GM18499 (cell line): ENCODE measurements around the gene UGT3A2.

Experiments
- ATAC-seq: cut with Tn5 transposase; IDR thresholded peaks from one replicate; pipeline ENCODE4 v1.9.1; 2021; ENCODE audit warnings: moderate number of reproducible peaks; ENCODE audit not compliant: insufficient read depth, unreplicated experiment

The UGT3A2 gene

GRCh38 chr5:36066540-36067210 lies at the start of gene UGT3A2:
Gene UGT3A2 (minus strand): TSS chr5:36066882. CDS start chr5:36066789, 93 bp downstream.
- no peak for ATAC-seq

DNA sequence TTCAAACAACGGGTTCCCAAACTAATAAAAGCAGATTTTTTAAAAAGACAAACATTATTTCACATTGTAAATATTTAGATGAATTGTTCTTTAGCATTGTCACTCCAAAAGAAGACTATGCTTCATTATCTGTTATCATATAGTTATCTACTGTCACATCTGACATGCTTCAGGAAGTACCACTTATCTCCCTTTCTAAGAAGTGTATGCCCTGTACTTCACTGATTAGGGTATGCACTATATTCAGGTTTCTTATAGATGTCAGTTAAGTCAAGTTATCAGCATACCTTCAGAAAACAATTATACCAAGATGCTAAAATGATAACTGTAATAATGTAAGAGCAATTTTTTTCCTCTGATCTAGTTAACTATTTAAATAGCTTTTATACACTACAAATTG lies 44.6 kb upstream of the UGT3A2 start:
- ATAC-seq = no peak

- no peak for ATAC-seq
Measured at GRCh38 chr5:36108758-36109460, 42.2 kb upstream of the UGT3A2 start.

DNA sequence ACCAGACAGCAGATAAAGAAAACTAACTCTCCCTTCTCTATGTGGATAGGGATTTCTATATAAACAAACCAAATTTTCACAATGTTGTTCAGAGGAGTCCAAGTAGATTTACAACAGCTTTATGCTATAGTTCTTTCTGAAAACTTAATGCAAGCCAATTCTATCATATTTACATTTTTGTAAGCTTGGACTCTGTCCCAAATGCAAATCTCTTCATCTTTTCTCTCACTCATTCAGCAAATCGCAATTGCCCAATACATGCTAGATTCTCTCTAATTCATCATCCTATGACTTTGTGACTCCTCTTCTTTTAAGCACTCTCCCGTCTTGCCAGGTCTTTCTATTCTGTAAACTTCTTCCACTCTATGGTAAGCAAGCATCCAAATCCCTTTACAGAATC lies 39.1 kb upstream of the UGT3A2 start:
- no peak for ATAC-seq

- ATAC-seq = no peak
Measured at GRCh38 chr5:36099748-36100147, 33.1 kb upstream of the UGT3A2 start.

DNA sequence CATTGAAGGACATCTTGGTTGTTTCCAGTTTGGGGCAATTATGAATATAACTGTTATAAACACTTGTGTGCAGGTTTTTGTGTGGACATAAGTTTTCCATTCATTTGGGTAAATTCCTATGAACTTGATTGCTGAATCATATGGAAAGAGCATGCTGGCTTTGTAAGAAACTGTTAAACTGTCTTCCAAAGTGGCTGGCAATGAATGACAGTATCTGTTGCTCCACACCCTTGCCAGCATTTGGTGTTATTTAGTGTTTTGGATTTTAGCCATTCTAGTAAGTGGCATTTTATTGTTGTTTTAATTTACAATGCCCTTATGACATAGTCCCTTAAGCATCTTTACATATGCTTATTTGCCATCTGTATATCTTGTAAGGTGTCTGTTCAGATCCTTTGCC lies 29.8 kb upstream of the UGT3A2 start:
- no peak for ATAC-seq

DNA sequence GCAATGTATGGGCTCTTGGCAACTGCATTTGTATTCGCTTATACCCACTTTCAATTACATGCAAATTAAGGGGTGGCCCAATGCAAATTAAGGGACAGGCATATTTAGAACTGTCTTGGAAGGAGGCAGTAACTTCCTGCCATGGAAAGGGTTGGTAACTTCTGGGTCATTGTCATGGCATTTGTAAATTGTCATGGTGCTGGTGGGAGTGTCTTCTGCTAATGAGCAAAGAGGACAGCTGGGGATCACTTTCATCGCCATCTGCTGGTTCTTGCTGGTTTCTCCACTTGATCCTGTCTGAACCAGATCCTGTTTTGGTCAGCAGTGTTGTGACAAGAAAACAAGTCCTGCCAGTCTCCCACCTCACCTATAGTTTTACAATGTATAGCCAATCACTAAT lies 23.3 kb upstream of the UGT3A2 start:
- ATAC-seq = peak; percentile 60

- peak; percentile 89 for ATAC-seq
Measured at GRCh38 chr5:36079200-36079781, 12.6 kb upstream of the UGT3A2 start.

DNA sequence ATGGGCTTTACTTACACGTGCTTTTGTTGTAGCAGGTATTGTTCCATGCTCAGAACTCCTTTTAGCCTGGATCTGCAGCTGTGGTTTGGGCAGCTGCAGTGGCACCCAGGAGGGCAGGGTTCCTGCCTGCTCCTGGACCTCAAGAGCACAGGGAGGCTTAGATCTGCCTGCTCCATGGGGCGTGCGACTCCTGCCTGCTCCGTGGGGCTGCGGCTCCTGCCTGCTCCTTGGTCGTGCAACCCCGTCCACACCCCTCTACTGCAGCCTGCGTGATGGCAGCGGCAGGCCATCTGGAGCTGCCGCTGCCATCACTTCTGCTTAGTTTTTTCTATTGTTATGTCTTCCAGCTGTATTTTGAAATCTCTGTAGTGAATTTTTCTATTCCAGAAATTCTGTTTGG lies 11.7 kb upstream of the UGT3A2 start:
- no peak for ATAC-seq

DNA sequence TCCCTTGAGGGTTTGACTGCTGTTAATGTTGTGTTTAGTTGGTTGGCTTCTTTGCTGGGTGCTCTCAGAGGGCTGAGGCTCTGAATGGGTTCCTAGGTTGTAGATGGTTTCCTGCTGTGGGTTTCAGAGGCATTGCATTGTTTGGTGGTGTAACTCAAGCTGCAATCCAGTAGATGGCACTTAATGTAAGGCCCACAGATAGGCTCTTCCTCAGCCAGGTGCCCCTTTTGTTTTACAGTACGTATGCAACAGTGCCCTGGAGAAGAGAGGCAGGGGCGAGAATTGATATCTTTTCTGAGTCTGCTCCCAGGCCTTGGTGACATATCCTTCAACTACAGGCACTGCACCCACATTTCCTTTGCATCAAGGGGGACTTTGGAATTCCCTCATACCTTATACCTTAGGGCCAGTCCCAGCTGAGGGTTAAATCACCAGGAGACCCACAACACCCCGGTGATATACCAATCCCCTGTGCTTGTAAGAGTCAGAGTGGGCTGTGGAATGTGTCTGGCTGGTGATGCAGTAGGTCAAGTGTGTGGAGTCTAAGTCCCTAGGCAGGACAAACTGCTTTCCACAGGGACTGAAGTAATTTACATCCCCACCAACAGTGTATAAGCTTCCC lies 7.0 kb upstream of the UGT3A2 start:
- ATAC-seq = peak; percentile 60

DNA sequence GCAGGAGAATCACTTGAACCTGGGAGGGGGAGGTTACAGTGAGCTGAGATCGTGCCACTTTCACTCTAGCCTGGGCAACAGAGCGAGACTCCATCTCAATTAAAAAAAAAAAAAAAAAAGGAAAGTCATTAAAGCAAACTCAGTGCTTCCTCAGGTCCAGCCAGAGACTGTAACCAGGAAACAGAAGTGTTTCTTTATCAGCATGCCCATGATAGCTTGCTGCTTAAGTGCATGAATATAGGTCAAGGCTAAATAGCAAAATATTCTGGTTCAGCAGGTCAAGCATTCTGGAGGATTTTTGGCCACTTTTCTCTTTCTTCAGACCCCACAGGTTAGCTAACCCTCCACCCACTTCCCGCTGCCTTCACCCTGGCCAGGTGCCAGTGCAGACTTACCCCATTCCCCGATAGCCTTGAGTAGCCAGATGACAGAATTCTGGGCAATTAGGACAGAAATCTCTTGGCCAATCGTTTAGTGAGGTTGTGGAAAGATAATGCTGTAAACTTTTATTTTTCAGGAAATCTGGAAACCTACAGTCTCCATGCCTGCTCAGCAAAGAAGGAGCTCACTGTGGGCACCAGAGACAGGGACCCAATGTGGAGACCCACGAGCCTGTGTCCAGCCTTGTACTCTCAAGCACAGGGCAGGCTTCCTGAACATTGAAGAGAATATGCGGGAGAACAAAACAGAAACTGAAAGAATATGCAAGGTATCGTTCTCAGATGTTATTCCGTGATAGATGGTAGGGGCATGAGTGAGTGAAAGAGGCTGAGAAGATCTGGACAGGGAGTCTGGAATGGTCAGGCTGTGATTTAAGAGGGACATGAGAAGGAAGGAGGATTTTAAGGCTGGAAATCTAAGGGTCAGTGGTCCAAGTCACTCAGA lies 4.2 kb upstream of the UGT3A2 start:
- peak; percentile 49 for ATAC-seq

DNA sequence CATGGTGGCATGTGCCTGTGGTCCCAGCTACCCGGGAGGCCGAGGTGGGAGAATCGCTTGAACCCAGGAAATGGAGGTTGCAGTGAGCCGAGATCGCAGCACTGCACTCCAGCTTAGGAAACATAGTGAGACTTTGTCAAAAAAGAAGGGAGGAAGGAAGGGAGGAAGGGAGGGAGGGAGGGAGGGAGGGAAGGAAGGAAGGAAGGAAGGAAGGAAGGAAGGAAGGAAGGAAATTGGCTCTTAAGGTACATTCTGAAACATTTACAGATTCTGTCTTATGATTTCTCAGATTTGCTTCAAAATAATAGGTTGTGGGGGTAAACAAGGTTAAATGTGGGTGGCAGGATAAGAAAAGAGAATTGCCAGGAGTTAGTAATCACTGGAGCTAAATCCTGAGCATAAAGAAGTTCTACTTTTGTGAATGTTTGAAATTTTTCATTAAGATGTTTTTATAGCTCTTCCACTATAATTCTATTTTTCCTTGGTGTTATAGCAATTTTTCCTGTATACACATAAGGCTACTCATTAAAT lies 2.1 kb upstream of the UGT3A2 start:
- ATAC-seq = no peak

- ATAC-seq = no peak
Measured at GRCh38 chr5:36066001-36066539, 612 bp downstream of the UGT3A2 start.

DNA sequence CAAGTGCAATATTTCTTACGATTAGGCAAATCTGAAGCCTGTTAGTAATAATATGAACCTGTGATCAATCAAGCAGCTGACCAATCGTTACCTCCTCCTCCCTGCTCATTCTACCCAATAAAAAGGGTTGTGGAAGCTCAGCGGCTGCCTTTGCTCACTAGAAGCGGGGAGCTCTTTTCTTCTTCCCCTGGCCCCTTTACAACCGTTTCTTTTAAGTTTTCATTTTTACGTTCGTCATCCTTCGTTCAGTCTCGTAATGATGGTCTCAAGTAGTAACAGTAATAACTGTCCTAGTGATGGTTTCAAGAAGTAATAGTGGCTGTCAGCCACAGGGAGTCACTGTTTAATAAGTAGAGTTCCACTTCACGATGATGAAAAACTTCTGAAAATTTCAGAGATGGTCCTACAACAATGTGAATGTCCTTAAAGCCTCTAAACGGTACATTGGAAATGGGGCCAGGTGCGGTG lies 6.2 kb downstream of the UGT3A2 start:
- no peak for ATAC-seq

- ATAC-seq = no peak
Measured at GRCh38 chr5:36059571-36060419, 6.9 kb downstream of the UGT3A2 start.

- no peak for ATAC-seq
Measured at GRCh38 chr5:36058776-36059175, 7.9 kb downstream of the UGT3A2 start.

DNA sequence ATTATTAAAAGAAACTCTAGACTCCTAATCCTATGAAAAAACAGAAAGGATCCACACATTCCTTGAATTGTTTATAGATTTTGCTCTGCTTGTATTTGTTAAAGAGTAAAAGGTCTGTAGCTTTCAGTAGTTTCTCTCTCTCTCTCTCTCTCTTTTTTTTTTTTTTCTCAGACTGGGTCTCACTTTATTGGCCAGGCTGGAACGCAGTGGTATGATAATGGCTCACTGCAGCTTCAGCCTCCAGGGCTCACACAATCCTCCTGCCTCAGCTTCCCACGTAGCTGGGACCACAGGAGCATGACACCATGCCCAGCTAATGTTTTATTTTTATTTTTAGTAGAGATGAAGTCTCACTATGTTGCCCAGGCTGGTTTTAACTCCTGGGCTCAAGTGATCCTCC lies 9.3 kb downstream of the UGT3A2 start:
- no peak for ATAC-seq

DNA sequence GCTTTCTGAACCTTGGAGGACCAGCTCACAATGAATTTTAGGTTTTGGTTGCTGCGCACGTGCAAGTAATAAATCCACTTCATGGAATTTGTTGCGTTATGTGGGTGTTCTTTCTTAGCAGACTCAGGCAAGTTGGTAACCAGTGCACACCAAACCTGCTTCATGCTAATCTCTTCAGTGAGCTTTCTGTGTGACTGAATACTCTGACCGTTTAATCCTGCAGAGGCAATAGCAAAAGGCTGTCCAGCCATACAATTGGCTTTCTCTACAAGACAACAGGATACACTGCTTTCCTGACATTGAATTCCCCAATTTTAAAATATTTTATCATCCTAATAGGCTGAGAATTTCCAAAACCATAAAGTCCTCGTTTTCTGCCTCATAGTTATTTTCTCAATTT lies 10.3 kb downstream of the UGT3A2 start:
- no peak for ATAC-seq

GRCh38 chr5:36055984-36056383 lies 10.7 kb downstream of the UGT3A2 start:
- ATAC-seq = no peak
